GM12878 (cell line): ENCODE results near the gene PRDM16. TPM values are rescaled to one million over a fixed set of nuclear protein-coding genes. Genes with fewer than 3 reads are reported as not detected.

Experiments
- ATAC-seq: fragments of 200-7000 bp; cut with Tn5 transposase; 3 replicates; pipeline ENCODE4 v1.9.1; 2020; ENCODE audit warnings: mild to moderate bottlenecking, moderate library complexity
- BruUV-seq: library from RNA; stranded (reverse); fragments of 400-500 nt; replicated peaks from 2 replicates; lab custom pipeline; 2021; lab: Mats Ljungman, UMichigan
- CTCF ChIA-PET: fragments of 300-600 bp; sonication (Branson Sonifier 250); formaldehyde crosslinking; extraction: SDS; loops from one replicate; lab custom pipeline; 2021; ENCODE audit warnings: inconsistent platforms; lab: Yijun Ruan, JAX
- POLR2A ChIA-PET: fragments of 350-600 bp; formaldehyde crosslinking; extraction: SDS; loops from one replicate; lab custom pipeline; 2021; ENCODE audit warnings: inconsistent platforms; lab: Charles Lee
- RAD21 ChIA-PET: fragments of 300-600 bp; sonication (Branson Sonifier 250); formaldehyde crosslinking; loops from one replicate; lab custom pipeline; 2023; ENCODE audit warnings: antibody characterized with exemption; ENCODE audit not compliant: unreplicated experiment; lab: Charles Lee
- SMC1A ChIA-PET: fragments of 300-600 bp; sonication (Branson Sonifier 250); formaldehyde crosslinking; loops from one replicate; lab custom pipeline; 2023; ENCODE audit not compliant: unreplicated experiment, uncharacterized antibody; lab: Charles Lee
- DNase-seq: peaks from one replicate; pipeline ENCODE4 v3.0.0-alpha.2; 2011; ENCODE audit warnings: low read depth, low spot score
- FAIRE-seq: peaks from 3 replicates; lab custom pipeline; 2011; peaks lifted over from hg19 to GRCh38; lab: Jason Lieb, UNC
- H2AFZ ChIP-seq: 2 replicates; pipeline ENCODE4 v1.6.0; 2011; ENCODE audit warnings: low read depth, low read length, control low read depth; ENCODE audit not compliant: control insufficient read depth
- H3K27ac ChIP-seq: 2 replicates; pipeline ENCODE4 v1.5.1; 2011; ENCODE audit warnings: control low read depth; ENCODE audit not compliant: control insufficient read depth, insufficient read depth
- H3K27me3 ChIP-seq, 2 experiments: replicated peaks in 1 of 2; 2 replicates each; pipeline versions ENCODE4 v1.6.0 to v1.6.1; 2011; ENCODE audit warnings: low read length in 1 of 2; ENCODE audit not compliant: control insufficient read depth in 2 of 2, insufficient read depth in 2 of 2
- H3K36me3 ChIP-seq, 2 experiments: 2 replicates each; pipeline ENCODE4 v1.5.1; 2011; ENCODE audit warnings: low read length in 1 of 2; ENCODE audit not compliant: control insufficient read depth in 2 of 2, insufficient read depth in 2 of 2
- H3K4me1 ChIP-seq: 2 replicates; pipeline ENCODE4 v1.6.1; 2011; ENCODE audit warnings: mild to moderate bottlenecking, low read length, moderate library complexity, mixed read lengths; ENCODE audit not compliant: control insufficient read depth, insufficient read depth
- H3K4me2 ChIP-seq: 2 replicates; pipeline ENCODE4 v1.6.0; 2011; ENCODE audit warnings: control low read depth; ENCODE audit not compliant: control insufficient read depth, insufficient read depth
- H3K4me3 ChIP-seq: fragments of 200-600 bp; sonication (generic); 2 replicates; pipeline ENCODE4 v1.5.1; 2016
- H3K79me2 ChIP-seq: 2 replicates; pipeline ENCODE4 v1.6.0; 2011; ENCODE audit warnings: low read length; ENCODE audit not compliant: control insufficient read depth, insufficient read depth
- H3K9ac ChIP-seq: 2 replicates; pipeline ENCODE4 v1.8.0; 2011; ENCODE audit warnings: low read length, control low read depth, mixed read lengths; ENCODE audit not compliant: control insufficient read depth, insufficient read depth
- H3K9me3 ChIP-seq: replicated peaks from 3 replicates; pipeline ENCODE4 v1.5.1; 2011; ENCODE audit warnings: mild to moderate bottlenecking, low read length; ENCODE audit not compliant: control insufficient read depth, insufficient read depth
- H4K20me1 ChIP-seq: 2 replicates; pipeline ENCODE4 v1.6.0; 2011; ENCODE audit not compliant: control insufficient read depth, insufficient read depth
- ATF2 ChIP-seq: IDR thresholded peaks from 2 replicates; pipeline ENCODE4 v1.6.1; 2012; ENCODE audit warnings: low read length, inconsistent platforms
- BCL11A ChIP-seq: IDR thresholded peaks from 2 replicates; pipeline ENCODE4 v1.6.1; 2011; ENCODE audit warnings: low read depth, low read length
- DPF2 ChIP-seq: fragments of 450-650 bp; IDR thresholded peaks from 2 replicates; pipeline ENCODE4 v1.6.1; 2017; ENCODE audit warnings: mild to moderate bottlenecking
- FOXM1 ChIP-seq: IDR thresholded peaks from 2 replicates; pipeline ENCODE4 v1.6.1; 2012; ENCODE audit warnings: low read depth, mild to moderate bottlenecking, inconsistent platforms, low read length, moderate library complexity
- LARP7 ChIP-seq: fragments of 450-650 bp; IDR thresholded peaks from 2 replicates; pipeline ENCODE4 v1.6.1; 2017; ENCODE audit warnings: mild to moderate bottlenecking
- NFXL1 ChIP-seq: fragments of 450-650 bp; IDR thresholded peaks from 2 replicates; pipeline ENCODE4 v1.6.1; 2017; ENCODE audit warnings: antibody characterized with exemption, mild to moderate bottlenecking, borderline replicate concordance
- PKNOX1 ChIP-seq: fragments of 450-650 bp; IDR thresholded peaks from 2 replicates; pipeline ENCODE4 v1.6.1; 2016; ENCODE audit warnings: mild to moderate bottlenecking
- POLR2AphosphoS5 ChIP-seq: IDR thresholded peaks from 2 replicates; pipeline ENCODE4 v1.6.1; 2011; ENCODE audit warnings: mild to moderate bottlenecking, low read length, inconsistent platforms
- RCOR1 ChIP-seq: conservative IDR thresholded peaks from 2 replicates; pipeline ENCODE4 v1.6.1; 2012; ENCODE audit warnings: low read depth, low read length, improper control_type of control experiment
- RELA ChIP-seq: fragments of 450-650 bp; IDR thresholded peaks from 2 replicates; pipeline ENCODE4 v1.8.0; 2014; ENCODE audit warnings: borderline replicate concordance; ENCODE audit not compliant: partially characterized antibody
- RUNX3 ChIP-seq: IDR thresholded peaks from 2 replicates; pipeline ENCODE4 v1.6.1; 2012; ENCODE audit warnings: low read length, inconsistent platforms
- WGBS: methylation state at CpG from one replicate; pipeline ENCODE4 v1.1.6; 2016; ENCODE audit warnings: low lambda C conversion rate; ENCODE audit not compliant: insufficient replicate concordance, insufficient coverage; ENCODE audit errors: missing lambda C conversion rate; 5-methylcytosine and 5-hydroxymethylcytosine counted together
- in situ Hi-C: fragments of 300-500 bp; cut with MboI; formaldehyde crosslinking; loops from 9 replicates; pipeline ENCODE4 v1.14.3; 2018; ENCODE audit warnings: mixed read lengths
- intact Hi-C: fragments of 100-400 bp; cut with micrococcal nuclease; formaldehyde crosslinking; loops from one replicate; pipeline ENCODE4 v1.14.2; 2022; ENCODE audit not compliant: unreplicated experiment
- polyA plus RNA-seq, 11 experiments: library from polyadenylated mRNA; depleted of rRNA in 4 of 11; unstranded in 6 of 11; stranded (reverse) in 5 of 11; fragments of >200 nt; fragmentation: Nextera tagmentation in 4 of 11; fragmentation: Illumina TruSeq in 1 of 11; extraction: Ambion mirVana in 4 of 11; extraction: Trizol in 1 of 11; gene quantifications; 1 replicate in 1 of 11; 2 replicates in 10 of 11; pipeline versions ENCODE4 v1.2.1 to v1.2.3, GENCODE V29; 2011 to 2016; ENCODE audit warnings: inconsistent platforms in 2 of 11, missing spikeins in 2 of 11, low read depth in 1 of 11
- total RNA-seq, 4 experiments: library from RNA; depleted of rRNA in 3 of 4; stranded (reverse); fragments of >200 nt in 3 of 4; fragmentation: Illumina TruSeq in 1 of 4; extraction: Trizol in 1 of 4; gene quantifications; 2 replicates each; pipeline versions ENCODE4 v1.2.1 to v1.2.3, GENCODE V29; 2013 to 2021

PRDM16 gene
- total and polyA plus RNA-seq, 10 of the 15 experiments (the other 5 are each of a cell fraction or from before 2014, with no cell fraction given) = 0.03 TPM; not detected in 9

GRCh38 chr1:3186526-3186921 lies 117.5 kb downstream of the PRDM16 start:
- in situ Hi-C loops (no loop called here), intact Hi-C loops (no loop called here)
- CTCF ChIA-PET = no interaction called here
- H3K4me1 ChIP-seq = no peaks in the 10 kb centered on the region
- DNase-seq (no peak), FAIRE-seq (no peak), ATAC-seq (no peak)
- no peak overlapping the region for H3K4me2 ChIP-seq
- POLR2A ChIA-PET = no interaction called here
- SMC1A ChIA-PET = no interaction called here
- H4K20me1 ChIP-seq = no peaks in the 10 kb centered on the region
- no peaks in the 10 kb centered on the region; a peak in 1 of 4 replicates for H3K27me3 ChIP-seq
- no peaks in the 10 kb centered on the region for H3K36me3 ChIP-seq
- no peak overlapping the region for H3K4me3 ChIP-seq
- H2AFZ ChIP-seq = no peak overlapping the region
- BruUV-seq = no TSS peak
- no peak overlapping the region for H3K9ac ChIP-seq
- H3K9me3 ChIP-seq = peaks cover 2% of the 10 kb centered on the region; the same call in 1 of the 3 replicates
- no peaks in the 10 kb centered on the region for H3K79me2 ChIP-seq
- RAD21 ChIA-PET = no interaction called here
- no peak for TF ChIP-seq RCOR1
- no peak for TF ChIP-seq RELA
- no peak for TF ChIP-seq FOXM1
- TF ChIP-seq POLR2AphosphoS5 = no peak
- TF ChIP-seq RUNX3 = no peak
- 77% methylated on average over 22 of the region's 22 CpGs for WGBS
- H3K27ac ChIP-seq = no peak overlapping the region

- intact Hi-C loops = no loop called here
- ChIA-PET RAD21 (no interaction called here), POLR2A (no interaction called here), CTCF (no interaction called here), SMC1A (no interaction called here)
- no peaks in the 10 kb centered on the region for H4K20me1 ChIP-seq
- no peak for ATAC-seq
- BruUV-seq = no TSS peak
- no peaks in the 10 kb centered on the region for H3K79me2 ChIP-seq
- H3K27me3 ChIP-seq = no peaks in the 10 kb centered on the region; a peak in 1 of 4 replicates
- in situ Hi-C loops = no loop called here
- H3K4me1 ChIP-seq = no peaks in the 10 kb centered on the region
- FAIRE-seq = no peak
- H3K9ac ChIP-seq = no peak overlapping the region
- no peak for TF ChIP-seq ATF2
- TF ChIP-seq PKNOX1 = no peak
- no peak for TF ChIP-seq NFXL1
- no peak for TF ChIP-seq DPF2
- TF ChIP-seq BCL11A = no peak
- TF ChIP-seq LARP7 = no peak
- H3K27ac ChIP-seq = no peak overlapping the region
- no peak overlapping the region for H3K4me2 ChIP-seq
- H3K4me3 ChIP-seq = no peak overlapping the region
- H2AFZ ChIP-seq = no peak overlapping the region
- DNase-seq = no peak
- WGBS = 39% methylated on average over 21 of the region's 21 CpGs
- H3K9me3 ChIP-seq = no peaks in the 10 kb centered on the region; the same call in 2 of the 3 replicates
- no peaks in the 10 kb centered on the region for H3K36me3 ChIP-seq
Measured at GRCh38 chr1:3187415-3188149, 118.6 kb downstream of the PRDM16 start.
